Endothelial cell of umbilical vein (primary cell): ENCODE measurements around the gene SDHB. TPM values are rescaled to one million over a fixed set of nuclear protein-coding genes. Genes with fewer than 3 reads are reported as not detected.

Source experiments
- BruUV-seq: library from RNA; stranded (reverse); fragments of 400-500 nt; replicated peaks from 2 replicates; lab custom pipeline; 2021; lab: Mats Ljungman, UMichigan
- CTCF ChIA-PET: fragments of 300-600, 350-600 bp; sonication (Branson Sonifier 250); formaldehyde crosslinking; loops from one replicate; lab custom pipeline; 2021; ENCODE audit warnings: antibody characterized with exemption, inconsistent platforms; lab: Charles Lee
- POLR2A ChIA-PET: fragments of 300-600, 350-600 bp; sonication (Branson Sonifier 250); formaldehyde crosslinking; loops from one replicate; lab custom pipeline; 2021; ENCODE audit warnings: antibody characterized with exemption, inconsistent platforms; lab: Charles Lee
- DNase-seq: peaks from one replicate; pipeline ENCODE4 v3.0.0-alpha.2; 2011; ENCODE audit warnings: low read depth, low spot score
- FAIRE-seq: peaks from 2 replicates; lab custom pipeline; 2011; peaks lifted over from hg19 to GRCh38; lab: Jason Lieb, UNC
- H2AFZ ChIP-seq: 2 replicates; pipeline ENCODE4 v1.6.0; 2012; ENCODE audit warnings: low read depth, low read length, control low read depth, inconsistent platforms
- H3K27ac ChIP-seq: 2 replicates; pipeline ENCODE4 v1.5.1; 2011; ENCODE audit warnings: low read depth, mild to moderate bottlenecking, control low read depth, low read length, moderate library complexity; ENCODE audit not compliant: insufficient read depth
- H3K27me3 ChIP-seq, 2 experiments: 2 replicates each; pipeline versions ENCODE4 v1.6.0 to v1.6.1; 2011; ENCODE audit warnings: low read length in 2 of 2, mixed read lengths in 1 of 2; ENCODE audit not compliant: control insufficient read depth in 2 of 2, insufficient read depth in 2 of 2
- H3K36me3 ChIP-seq, 2 experiments: 2 replicates in 1 of 2; 3 replicates in 1 of 2; pipeline ENCODE4 v1.5.1; 2011; ENCODE audit warnings: low read length in 2 of 2, mild to moderate bottlenecking in 1 of 2, moderate library complexity in 1 of 2; ENCODE audit not compliant: control insufficient read depth in 2 of 2, insufficient read depth in 2 of 2; ENCODE audit errors: extremely low read depth in 1 of 2
- H3K4me1 ChIP-seq: 3 replicates; pipeline ENCODE4 v1.5.1; 2011; ENCODE audit warnings: mild to moderate bottlenecking, low read length; ENCODE audit not compliant: control insufficient read depth, insufficient read depth; ENCODE audit errors: extremely low read depth
- H3K4me2 ChIP-seq: 2 replicates; pipeline ENCODE4 v1.6.1; 2011; ENCODE audit warnings: low read length, control low read depth, mixed read lengths; ENCODE audit not compliant: insufficient read depth
- H3K4me3 ChIP-seq, 3 experiments: fragments of 200-600 bp in 1 of 3; sonication (generic), shearing (Covaris generic) in 1 of 3; replicated peaks in 1 of 3; 2 replicates each; pipeline ENCODE4 v1.5.1; 2011 to 2016; ENCODE audit warnings: control low read depth in 3 of 3, low read length in 3 of 3, mild to moderate bottlenecking in 2 of 3, inconsistent platforms in 1 of 3, low read depth in 1 of 3, moderate library complexity in 1 of 3; ENCODE audit not compliant: insufficient read depth in 1 of 3
- H3K79me2 ChIP-seq: 2 replicates; pipeline ENCODE4 v1.6.0; 2012; ENCODE audit warnings: low read length, inconsistent platforms; ENCODE audit not compliant: control insufficient read depth, insufficient read depth
- H3K9ac ChIP-seq: replicated peaks from 2 replicates; pipeline ENCODE3; 2011; ENCODE audit warnings: low read length, control low read depth; ENCODE audit not compliant: insufficient read depth; ENCODE audit errors: extremely low read depth
- H3K9me1 ChIP-seq: replicated peaks from 3 replicates; pipeline ENCODE4 v1.6.0; 2011; ENCODE audit warnings: mild to moderate bottlenecking, low read length; ENCODE audit not compliant: control insufficient read depth, insufficient read depth; ENCODE audit errors: extremely low read depth
- H3K9me3 ChIP-seq: replicated peaks from 2 replicates; pipeline ENCODE4 v1.5.1; 2012; ENCODE audit warnings: low read length, inconsistent platforms; ENCODE audit not compliant: control insufficient read depth, insufficient read depth
- H4K20me1 ChIP-seq: replicated peaks from 2 replicates; pipeline ENCODE3; 2011; ENCODE audit warnings: mild to moderate bottlenecking, low read length; ENCODE audit not compliant: control insufficient read depth, insufficient read depth; ENCODE audit errors: extremely low read depth
- EZH2 ChIP-seq: IDR thresholded peaks from 2 replicates; pipeline ENCODE4 v1.6.1; 2012; ENCODE audit warnings: borderline replicate concordance, low read depth, mild to moderate bottlenecking, moderate library complexity, low read length, inconsistent platforms; ENCODE audit not compliant: severe bottlenecking
- FOS ChIP-seq: IDR thresholded peaks from 2 replicates; pipeline ENCODE4 v1.6.1; 2011; ENCODE audit warnings: mild to moderate bottlenecking, low read length, moderate library complexity, borderline replicate concordance; ENCODE audit not compliant: insufficient read depth
- GATA2 ChIP-seq: IDR thresholded peaks from 2 replicates; pipeline ENCODE4 v1.7.0; 2011; ENCODE audit warnings: low read depth, mild to moderate bottlenecking, moderate library complexity, mixed read lengths, low read length; ENCODE audit not compliant: insufficient read length, insufficient read depth
- JUN ChIP-seq: IDR thresholded peaks from 2 replicates; pipeline ENCODE4 v1.6.1; 2011; ENCODE audit warnings: borderline replicate concordance, low read depth; ENCODE audit not compliant: insufficient read length, insufficient read depth
- MYC ChIP-seq: IDR thresholded peaks from one replicate; pipeline ENCODE4 v1.6.1; 2011; ENCODE audit warnings: mild to moderate bottlenecking, low read depth, low read length
- POLR2A ChIP-seq: IDR thresholded peaks from 2 replicates; pipeline ENCODE4 v1.6.1; 2012; ENCODE audit warnings: low read depth, mild to moderate bottlenecking, control low read depth, low read length
- POLR2AphosphoS5 ChIP-seq: IDR thresholded peaks from 2 replicates; pipeline ENCODE4 v1.6.1; 2012; ENCODE audit warnings: low read depth, mild to moderate bottlenecking, control low read depth, low read length, moderate library complexity; ENCODE audit not compliant: insufficient read depth
- dilution Hi-C: fragments of 300-500 bp; cut with MboI; formaldehyde crosslinking; loops from one replicate; pipeline ENCODE4 v1.15.0; 2019; ENCODE audit warnings: low sequenced_read_pairs; ENCODE audit not compliant: extremely low pct_ligation_motif_present
- intact Hi-C: fragments of 100-400 bp; cut with micrococcal nuclease; formaldehyde crosslinking; loops from one replicate; pipeline ENCODE4 v1.10.0; 2022
- polyA plus RNA-seq, 4 experiments: library from polyadenylated mRNA; depleted of rRNA in 3 of 4; stranded (reverse) in 3 of 4; unstranded in 1 of 4; fragments of >200 nt; gene quantifications; 2 replicates each; pipeline versions ENCODE4 v1.2.1 to v1.2.3, GENCODE V29; 2011 to 2012; ENCODE audit warnings: missing spikeins in 1 of 4
- total RNA-seq: library from RNA; stranded (reverse); gene quantifications from 2 replicates; pipeline ENCODE4 v1.2.3, GENCODE V29; 2021
- TF ChIP-seq, protein P1 (sequence below): IDR thresholded peaks from 2 replicates; pipeline ENCODE4 v1.6.1; 2011; ENCODE audit not compliant: insufficient read depth, insufficient read length
- TF ChIP-seq, protein P2 (sequence below), 2 donors: IDR thresholded peaks; 1 replicate in 1 of 2; 2 replicates in 1 of 2; pipeline ENCODE4 v1.5.1; 2011; ENCODE audit warnings: low read length in 2 of 2, mild to moderate bottlenecking in 2 of 2, moderate library complexity in 2 of 2, control low read depth in 1 of 2, inconsistent platforms in 1 of 2, low read depth in 1 of 2; ENCODE audit not compliant: insufficient read depth in 1 of 2; ENCODE audit errors: extremely low read depth in 1 of 2

Gene SDHB
- total and polyA plus RNA-seq, 2 donors (not counting 3 experiments of a cell fraction or from before 2014, with no cell fraction given) = 96.2 to 98.1 TPM

DNA sequence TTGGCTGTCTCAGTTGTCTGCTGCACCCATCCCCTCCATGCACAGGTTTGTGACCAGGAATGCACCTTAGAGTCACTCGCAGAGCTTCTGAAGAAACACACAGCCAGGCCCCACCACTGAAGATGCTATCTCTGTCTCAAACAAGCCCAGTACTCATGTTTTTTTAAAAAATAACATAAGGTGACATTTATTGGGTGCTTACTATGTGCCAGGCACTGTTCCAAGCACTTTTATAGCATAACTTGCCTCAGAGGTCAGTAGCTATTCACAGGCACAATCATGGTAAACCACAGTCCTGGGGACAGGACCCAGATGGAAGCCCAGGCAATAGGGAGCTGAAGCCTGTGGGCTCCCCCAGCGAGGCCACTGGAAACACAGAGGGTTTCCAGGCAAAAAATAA lies 33.3 kb downstream of the SDHB start:
- Histone ChIP-seq H3K9ac (no peak overlapping the region), H3K4me2 (no peak overlapping the region), H3K9me3 (no peaks in the 10 kb centered on the region), H3K79me2 (no peaks in the 10 kb centered on the region), H3K9me1 (no peaks in the 10 kb centered on the region), H4K20me1 (no peaks in the 10 kb centered on the region), H3K27me3 (no peaks in the 10 kb centered on the region), H3K4me1 (peaks cover 6% of the 10 kb centered on the region), H2AFZ (no peak overlapping the region), H3K36me3 (peaks cover 18 to 39% of the 10 kb centered on the region in 2 experiments), H3K27ac (no peak overlapping the region), H3K4me3 (no peak overlapping the region)
- TF ChIP-seq, protein P1, sequence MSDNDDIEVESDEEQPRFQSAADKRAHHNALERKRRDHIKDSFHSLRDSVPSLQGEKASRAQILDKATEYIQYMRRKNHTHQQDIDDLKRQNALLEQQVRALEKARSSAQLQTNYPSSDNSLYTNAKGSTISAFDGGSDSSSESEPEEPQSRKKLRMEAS = no peak
- TF ChIP-seq POLR2A (no peak), EZH2 (no peak), JUN (no peak), GATA2 (no peak), POLR2AphosphoS5 (no peak), FOS (no peak), MYC (no peak)
- TF ChIP-seq, protein P2, sequence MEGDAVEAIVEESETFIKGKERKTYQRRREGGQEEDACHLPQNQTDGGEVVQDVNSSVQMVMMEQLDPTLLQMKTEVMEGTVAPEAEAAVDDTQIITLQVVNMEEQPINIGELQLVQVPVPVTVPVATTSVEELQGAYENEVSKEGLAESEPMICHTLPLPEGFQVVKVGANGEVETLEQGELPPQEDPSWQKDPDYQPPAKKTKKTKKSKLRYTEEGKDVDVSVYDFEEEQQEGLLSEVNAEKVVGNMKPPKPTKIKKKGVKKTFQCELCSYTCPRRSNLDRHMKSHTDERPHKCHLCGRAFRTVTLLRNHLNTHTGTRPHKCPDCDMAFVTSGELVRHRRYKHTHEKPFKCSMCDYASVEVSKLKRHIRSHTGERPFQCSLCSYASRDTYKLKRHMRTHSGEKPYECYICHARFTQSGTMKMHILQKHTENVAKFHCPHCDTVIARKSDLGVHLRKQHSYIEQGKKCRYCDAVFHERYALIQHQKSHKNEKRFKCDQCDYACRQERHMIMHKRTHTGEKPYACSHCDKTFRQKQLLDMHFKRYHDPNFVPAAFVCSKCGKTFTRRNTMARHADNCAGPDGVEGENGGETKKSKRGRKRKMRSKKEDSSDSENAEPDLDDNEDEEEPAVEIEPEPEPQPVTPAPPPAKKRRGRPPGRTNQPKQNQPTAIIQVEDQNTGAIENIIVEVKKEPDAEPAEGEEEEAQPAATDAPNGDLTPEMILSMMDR (IDR thresholded peaks at IDR 0.05; ENCODE audit: extremely low read depth in 1 of 2, insufficient read depth in 1 of 2, low read depth in 1 of 2, low read length in 2 of 2) = no peak
- intact Hi-C loops (no loop called here), dilution Hi-C loops (no loop called here)
- no TSS peak for BruUV-seq
- FAIRE-seq (no peak), DNase-seq (no peak)
- ChIA-PET POLR2A (no interaction called here), CTCF (interaction anchor here (1.2 kb wide), 1 partner anchor 60 kb away, joined by 3 read pairs; no protein-coding TSS in a partner anchor)
